Neural cell (in vitro differentiated cells): ENCODE results near the gene TSKU. TPM values are rescaled to one million over a fixed set of nuclear protein-coding genes. Genes with fewer than 3 reads are reported as not detected.
"Not testable (repeated sequence)": the region's sequence is repeated elsewhere in the genome, so short reads cannot be mapped to it uniquely, and the experiment has no call there.

Experiments used
- H2AFZ ChIP-seq: fragments of 200-600, 300-800 bp; sonication (generic), shearing (Covaris generic); 2 replicates; pipeline ENCODE4 v1.6.0; 2014; ENCODE audit warnings: low read depth, mild to moderate bottlenecking, antibody characterized with exemption, low read length, moderate library complexity
- H3F3A ChIP-seq: fragments of 200-600 bp; shearing (Covaris generic); 2 replicates; pipeline ENCODE4 v1.6.1; 2016; ENCODE audit warnings: mild to moderate bottlenecking, moderate library complexity, mixed read lengths, antibody characterized with exemption, low read length; ENCODE audit not compliant: insufficient read depth, poor library complexity, severe bottlenecking
- H3K27ac ChIP-seq: fragments of 200-600, 300-800 bp; sonication (generic), shearing (Covaris generic); 2 replicates; pipeline ENCODE4 v1.5.1; 2014; ENCODE audit warnings: mild to moderate bottlenecking, low read length, moderate library complexity
- H3K27me3 ChIP-seq: fragments of 300-800, 200-600 bp; sonication (generic), shearing (Covaris generic); 2 replicates; pipeline ENCODE4 v1.6.0; 2014; ENCODE audit warnings: mild to moderate bottlenecking, low read depth, low read length, moderate library complexity; ENCODE audit not compliant: insufficient read depth
- H3K36me3 ChIP-seq: fragments of 300-800, 200-600 bp; sonication (generic), shearing (Covaris generic); 2 replicates; pipeline ENCODE4 v1.5.1; 2014; ENCODE audit warnings: mild to moderate bottlenecking, antibody characterized with exemption, low read length, moderate library complexity; ENCODE audit not compliant: insufficient read depth
- H3K4me2 ChIP-seq: fragments of 300-800, 200-600 bp; sonication (generic), shearing (Covaris generic); 2 replicates; pipeline ENCODE4 v1.6.0; 2014; ENCODE audit warnings: mild to moderate bottlenecking, low read length
- H3K4me3 ChIP-seq: fragments of 300-800, 200-600 bp; sonication (generic), shearing (Covaris generic); 2 replicates; pipeline ENCODE4 v1.5.1; 2014; ENCODE audit warnings: mild to moderate bottlenecking, low read length, moderate library complexity
- H3K79me2 ChIP-seq: fragments of 200-600 bp; shearing (Covaris generic); replicated peaks from 2 replicates; pipeline ENCODE4 v1.6.0; 2014; ENCODE audit warnings: mild to moderate bottlenecking, low read length, moderate library complexity; ENCODE audit not compliant: insufficient read depth
- H3K9ac ChIP-seq: fragments of 300-800, 200-600 bp; sonication (generic), shearing (Covaris generic); 2 replicates; pipeline ENCODE4 v1.6.1; 2016; ENCODE audit warnings: mild to moderate bottlenecking, low read length, mixed read lengths
- H3K9me2 ChIP-seq: fragments of 200-600 bp; shearing (Covaris generic); 2 replicates; pipeline ENCODE4 v1.6.1; 2016; ENCODE audit warnings: mild to moderate bottlenecking, low read length, mixed read lengths; ENCODE audit not compliant: insufficient read depth
- H3K9me3 ChIP-seq: fragments of 200-600, 300-800 bp; sonication (generic), shearing (Covaris generic); 2 replicates; pipeline ENCODE4 v1.6.1; 2016; ENCODE audit warnings: mild to moderate bottlenecking, mixed run types, low read length, moderate library complexity, mixed read lengths
- H4K20me1 ChIP-seq: fragments of 200-600 bp; shearing (Covaris generic); 2 replicates; pipeline ENCODE4 v1.6.1; 2016; ENCODE audit warnings: mild to moderate bottlenecking, mixed run types; ENCODE audit not compliant: insufficient read depth
- EP300 ChIP-seq: fragments of 450-650 bp; conservative IDR thresholded peaks from 2 replicates; pipeline ENCODE4 v1.6.1; 2014; ENCODE audit warnings: antibody characterized with exemption, mild to moderate bottlenecking, moderate library complexity; ENCODE audit not compliant: poor library complexity, severe bottlenecking
- EZH2 ChIP-seq: fragments of 200-600, 300-800 bp; shearing (Covaris generic), sonication (generic); IDR thresholded peaks from 2 replicates; pipeline ENCODE4 v1.6.1; 2014; ENCODE audit warnings: antibody characterized with exemption, low read length, borderline replicate concordance, mild to moderate bottlenecking; ENCODE audit not compliant: insufficient read depth, poor library complexity, severe bottlenecking
- MXI1 ChIP-seq: fragments of 450-650 bp; conservative IDR thresholded peaks from 2 replicates; pipeline ENCODE4 v1.6.1; 2014; ENCODE audit warnings: antibody characterized with exemption, mild to moderate bottlenecking; ENCODE audit not compliant: poor library complexity, severe bottlenecking
- POLR2AphosphoS5 ChIP-seq: IDR thresholded peaks from 2 replicates; pipeline ENCODE4 v1.6.1; 2012
- RAD21 ChIP-seq: fragments of 450-650 bp; conservative IDR thresholded peaks from 2 replicates; pipeline ENCODE4 v1.6.1; 2014; ENCODE audit warnings: antibody characterized with exemption, mild to moderate bottlenecking, moderate library complexity
- SMC3 ChIP-seq: fragments of 450-650 bp; conservative IDR thresholded peaks from 2 replicates; pipeline ENCODE4 v1.6.1; 2014; ENCODE audit warnings: antibody characterized with exemption, mild to moderate bottlenecking, moderate library complexity; ENCODE audit not compliant: poor library complexity
- TAF1 ChIP-seq: IDR thresholded peaks from 2 replicates; pipeline ENCODE4 v1.6.1; 2012; ENCODE audit warnings: low read depth
- polyA plus RNA-seq: library from polyadenylated mRNA; depleted of rRNA; stranded (reverse); fragments of >200 nt; gene quantifications from 2 replicates; pipeline ENCODE4 v1.2.3, GENCODE V29; 2014
- TF ChIP-seq, protein P1 (sequence below): fragments of 450-650 bp; IDR thresholded peaks from 2 replicates; pipeline ENCODE4 v1.5.1; 2014; ENCODE audit warnings: antibody characterized with exemption, mild to moderate bottlenecking, moderate library complexity; ENCODE audit not compliant: poor library complexity, severe bottlenecking
- TF ChIP-seq, protein P2 (sequence below): IDR thresholded peaks from 2 replicates; pipeline ENCODE4 v1.6.1; 2012; ENCODE audit warnings: borderline replicate concordance

The TSKU gene
- polyA plus RNA-seq, 1 donor from 2014 or later: 3.5 TPM

DNA sequence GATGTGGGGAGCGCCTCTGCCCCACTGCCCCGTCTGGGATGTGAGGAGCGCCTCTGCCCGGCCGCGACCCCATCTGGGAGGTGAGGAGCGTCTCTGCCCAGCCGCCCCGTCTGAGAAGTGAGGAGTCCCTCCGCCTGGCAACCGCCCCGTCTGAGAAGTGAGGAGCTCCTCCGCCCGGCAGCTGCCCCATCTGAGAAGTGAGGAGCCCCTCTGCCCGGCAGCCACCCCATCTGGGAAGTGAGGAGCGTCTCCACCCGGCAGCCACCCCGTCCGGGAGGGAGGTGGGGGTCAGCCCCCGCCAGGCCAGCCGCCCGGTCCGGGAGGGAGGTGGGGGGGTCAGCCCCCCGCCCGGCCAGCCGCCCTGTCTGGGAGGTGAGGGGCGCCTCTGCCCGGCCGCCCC, 38.2 kb downstream of the TSKU start:
- not testable (repeated sequence) for H3K36me3 ChIP-seq, H3K4me2 ChIP-seq, H3K9ac ChIP-seq, H3K79me2 ChIP-seq, H3K9me2 ChIP-seq, H4K20me1 ChIP-seq, H3K9me3 ChIP-seq, H3K27ac ChIP-seq, H3K27me3 ChIP-seq, H3K4me3 ChIP-seq, H3F3A ChIP-seq, H2AFZ ChIP-seq

DNA sequence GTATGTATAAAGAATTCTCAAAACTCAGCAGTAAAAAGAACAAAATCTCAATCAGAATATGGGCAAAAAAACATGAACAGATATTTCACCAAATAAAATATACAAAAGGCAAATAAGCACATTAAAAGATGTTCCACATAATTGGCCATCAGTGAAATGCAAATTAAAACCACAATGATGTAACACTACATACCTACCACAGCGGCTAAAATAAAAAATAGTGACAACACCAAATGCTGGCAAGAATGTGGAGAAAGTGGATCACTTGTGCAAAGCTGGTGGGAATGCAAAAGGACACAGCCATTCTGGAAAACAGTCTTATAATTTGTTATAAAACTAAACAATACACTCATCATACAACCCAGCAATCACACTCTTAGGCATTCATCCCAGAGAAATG, 39.2 kb downstream of the TSKU start:
- no peaks in the 10 kb centered on the region for H3K9me2 ChIP-seq
- no peak overlapping the region for H3K27ac ChIP-seq
- H3F3A ChIP-seq: no peaks in the 10 kb centered on the region
- no peaks in the 10 kb centered on the region for H3K9me3 ChIP-seq
- no peaks in the 10 kb centered on the region for H3K36me3 ChIP-seq
- no peaks in the 10 kb centered on the region for H3K27me3 ChIP-seq
- H3K4me3 ChIP-seq: no peak overlapping the region
- no peaks in the 10 kb centered on the region for H4K20me1 ChIP-seq
- H3K9ac ChIP-seq: no peak overlapping the region
- H3K79me2 ChIP-seq: no peaks in the 10 kb centered on the region
- TF ChIP-seq MXI1 (no peak), POLR2AphosphoS5 (no peak), EZH2 (no peak), SMC3 (no peak), TAF1 (no peak), EP300 (no peak), RAD21 (no peak)
- TF ChIP-seq, protein P1, sequence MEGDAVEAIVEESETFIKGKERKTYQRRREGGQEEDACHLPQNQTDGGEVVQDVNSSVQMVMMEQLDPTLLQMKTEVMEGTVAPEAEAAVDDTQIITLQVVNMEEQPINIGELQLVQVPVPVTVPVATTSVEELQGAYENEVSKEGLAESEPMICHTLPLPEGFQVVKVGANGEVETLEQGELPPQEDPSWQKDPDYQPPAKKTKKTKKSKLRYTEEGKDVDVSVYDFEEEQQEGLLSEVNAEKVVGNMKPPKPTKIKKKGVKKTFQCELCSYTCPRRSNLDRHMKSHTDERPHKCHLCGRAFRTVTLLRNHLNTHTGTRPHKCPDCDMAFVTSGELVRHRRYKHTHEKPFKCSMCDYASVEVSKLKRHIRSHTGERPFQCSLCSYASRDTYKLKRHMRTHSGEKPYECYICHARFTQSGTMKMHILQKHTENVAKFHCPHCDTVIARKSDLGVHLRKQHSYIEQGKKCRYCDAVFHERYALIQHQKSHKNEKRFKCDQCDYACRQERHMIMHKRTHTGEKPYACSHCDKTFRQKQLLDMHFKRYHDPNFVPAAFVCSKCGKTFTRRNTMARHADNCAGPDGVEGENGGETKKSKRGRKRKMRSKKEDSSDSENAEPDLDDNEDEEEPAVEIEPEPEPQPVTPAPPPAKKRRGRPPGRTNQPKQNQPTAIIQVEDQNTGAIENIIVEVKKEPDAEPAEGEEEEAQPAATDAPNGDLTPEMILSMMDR: no peak
- TF ChIP-seq, protein P2, sequence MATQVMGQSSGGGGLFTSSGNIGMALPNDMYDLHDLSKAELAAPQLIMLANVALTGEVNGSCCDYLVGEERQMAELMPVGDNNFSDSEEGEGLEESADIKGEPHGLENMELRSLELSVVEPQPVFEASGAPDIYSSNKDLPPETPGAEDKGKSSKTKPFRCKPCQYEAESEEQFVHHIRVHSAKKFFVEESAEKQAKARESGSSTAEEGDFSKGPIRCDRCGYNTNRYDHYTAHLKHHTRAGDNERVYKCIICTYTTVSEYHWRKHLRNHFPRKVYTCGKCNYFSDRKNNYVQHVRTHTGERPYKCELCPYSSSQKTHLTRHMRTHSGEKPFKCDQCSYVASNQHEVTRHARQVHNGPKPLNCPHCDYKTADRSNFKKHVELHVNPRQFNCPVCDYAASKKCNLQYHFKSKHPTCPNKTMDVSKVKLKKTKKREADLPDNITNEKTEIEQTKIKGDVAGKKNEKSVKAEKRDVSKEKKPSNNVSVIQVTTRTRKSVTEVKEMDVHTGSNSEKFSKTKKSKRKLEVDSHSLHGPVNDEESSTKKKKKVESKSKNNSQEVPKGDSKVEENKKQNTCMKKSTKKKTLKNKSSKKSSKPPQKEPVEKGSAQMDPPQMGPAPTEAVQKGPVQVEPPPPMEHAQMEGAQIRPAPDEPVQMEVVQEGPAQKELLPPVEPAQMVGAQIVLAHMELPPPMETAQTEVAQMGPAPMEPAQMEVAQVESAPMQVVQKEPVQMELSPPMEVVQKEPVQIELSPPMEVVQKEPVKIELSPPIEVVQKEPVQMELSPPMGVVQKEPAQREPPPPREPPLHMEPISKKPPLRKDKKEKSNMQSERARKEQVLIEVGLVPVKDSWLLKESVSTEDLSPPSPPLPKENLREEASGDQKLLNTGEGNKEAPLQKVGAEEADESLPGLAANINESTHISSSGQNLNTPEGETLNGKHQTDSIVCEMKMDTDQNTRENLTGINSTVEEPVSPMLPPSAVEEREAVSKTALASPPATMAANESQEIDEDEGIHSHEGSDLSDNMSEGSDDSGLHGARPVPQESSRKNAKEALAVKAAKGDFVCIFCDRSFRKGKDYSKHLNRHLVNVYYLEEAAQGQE: no peak
- no peak overlapping the region for H2AFZ ChIP-seq
- no peak overlapping the region for H3K4me2 ChIP-seq

DNA sequence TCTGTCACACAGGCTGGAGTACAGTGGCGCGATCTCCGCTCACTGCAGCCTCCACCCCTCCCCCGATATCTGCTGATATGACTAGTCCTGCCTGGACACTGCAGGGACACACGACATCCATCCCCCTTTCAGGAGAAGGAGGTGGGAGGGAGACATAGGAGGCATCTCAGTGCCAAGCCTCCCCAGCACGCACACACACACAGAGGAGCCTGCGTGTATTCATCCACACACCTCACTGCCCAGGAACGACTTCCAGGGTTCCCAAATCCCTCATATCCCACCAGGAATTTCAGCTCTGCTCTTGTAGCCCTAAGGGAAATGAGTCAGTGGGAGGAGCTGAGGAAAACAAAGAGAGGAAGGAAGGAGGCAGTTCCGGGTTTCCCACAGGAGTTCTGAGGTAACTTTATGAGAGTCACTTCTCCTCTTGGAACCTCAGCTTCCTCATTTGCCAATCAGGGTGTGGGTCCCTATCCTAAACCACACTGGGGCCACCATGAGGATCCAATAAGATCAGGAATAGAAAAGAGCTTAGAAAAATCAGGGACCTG, 40.4 kb downstream of the TSKU start:
- no peak overlapping the region for H3K4me2 ChIP-seq
- H3K27ac ChIP-seq: no peak overlapping the region
- no peaks in the 10 kb centered on the region for H3K9me3 ChIP-seq

More for the DNA sequence above, 40.4 kb downstream of the TSKU start:
- Histone ChIP-seq H3K27me3 (no peaks in the 10 kb centered on the region), H3K9ac (no peak overlapping the region), H3F3A (no peaks in the 10 kb centered on the region), H3K36me3 (no peaks in the 10 kb centered on the region), H2AFZ (no peak overlapping the region), H3K79me2 (no peaks in the 10 kb centered on the region), H4K20me1 (no peaks in the 10 kb centered on the region), H3K4me3 (no peak overlapping the region), H3K9me2 (no peaks in the 10 kb centered on the region)
- TF ChIP-seq EZH2: no peak
- TF ChIP-seq TAF1: no peak
- no peak for TF ChIP-seq EP300
- no peak for TF ChIP-seq SMC3
- TF ChIP-seq MXI1: no peak
- TF ChIP-seq, protein P1: no peak
- TF ChIP-seq POLR2AphosphoS5: no peak
- TF ChIP-seq RAD21: no peak
- TF ChIP-seq, protein P2: no peak
